ENCODE measurements around the gene MRPL51.

The MRPL51 gene

DNA sequence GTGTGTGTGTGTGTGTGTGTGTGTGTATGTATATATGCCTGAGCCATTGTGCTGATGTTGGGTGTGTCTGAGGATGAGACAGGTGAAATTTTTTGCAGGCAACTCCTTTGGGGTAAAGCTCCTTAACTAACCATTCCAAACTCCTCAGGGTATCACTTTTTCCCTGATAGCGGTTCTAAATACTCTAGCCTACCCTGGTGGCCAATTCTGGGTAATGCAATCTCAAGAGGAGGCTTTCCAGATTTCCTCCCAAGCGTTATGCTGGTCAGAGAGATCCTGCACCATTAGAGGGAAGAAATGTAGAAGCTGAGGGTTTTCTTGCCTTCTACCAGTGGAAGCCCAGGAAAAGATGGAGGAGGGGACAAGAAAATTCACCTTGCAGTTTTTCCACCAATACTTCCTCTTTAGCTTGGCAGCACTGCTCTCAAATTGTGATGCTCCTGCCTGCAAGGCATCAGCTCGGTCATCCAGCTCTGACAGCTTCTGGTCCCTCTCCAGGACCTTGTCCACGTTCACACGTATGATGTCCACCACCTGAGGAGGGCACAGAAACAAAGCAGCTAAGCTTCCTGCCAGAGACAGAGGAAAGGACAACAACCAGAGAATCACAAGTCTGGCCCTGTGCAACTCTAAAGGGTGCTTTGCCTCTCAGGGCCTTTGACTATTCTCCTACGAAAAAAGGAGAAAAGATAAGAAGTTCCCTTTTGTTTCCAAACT, 27.4 kb downstream of the MRPL51 start:
- no peak for DNase-seq (ENCODE audit: extremely low read depth, insufficient read length)
- Histone ChIP-seq H3K4me3 (replicated peaks; ENCODE audit: low read depth, low read length) (no peak overlapping the region), H3K27me3 (replicated peaks; ENCODE audit: control insufficient read depth, insufficient read depth, low read length) (no peaks in the 10 kb centered on the region), H3K36me3 (ENCODE audit: control insufficient read depth, insufficient read depth, low read length) (peaks cover 38% of the 10 kb centered on the region)
- TF ChIP-seq CTCF (IDR thresholded peaks at IDR 0.05; ENCODE audit: insufficient read depth, low read length, poor library complexity, severe bottlenecking): peak; percentile 89

GRCh38 chr12:6464531-6464930, 28.5 kb downstream of the MRPL51 start:
- peaks cover 40% of the 10 kb centered on the region for H3K36me3 ChIP-seq (ENCODE audit: control insufficient read depth, insufficient read depth, low read length)
- TF ChIP-seq CTCF (IDR thresholded peaks at IDR 0.05; ENCODE audit: insufficient read depth, low read length, poor library complexity, severe bottlenecking): no peak
- DNase-seq (ENCODE audit: extremely low read depth, insufficient read length): no peak
- no peak overlapping the region for H3K4me3 ChIP-seq (replicated peaks; ENCODE audit: low read depth, low read length)
- H3K27me3 ChIP-seq (replicated peaks; ENCODE audit: control insufficient read depth, insufficient read depth, low read length): no peaks in the 10 kb centered on the region

DNA sequence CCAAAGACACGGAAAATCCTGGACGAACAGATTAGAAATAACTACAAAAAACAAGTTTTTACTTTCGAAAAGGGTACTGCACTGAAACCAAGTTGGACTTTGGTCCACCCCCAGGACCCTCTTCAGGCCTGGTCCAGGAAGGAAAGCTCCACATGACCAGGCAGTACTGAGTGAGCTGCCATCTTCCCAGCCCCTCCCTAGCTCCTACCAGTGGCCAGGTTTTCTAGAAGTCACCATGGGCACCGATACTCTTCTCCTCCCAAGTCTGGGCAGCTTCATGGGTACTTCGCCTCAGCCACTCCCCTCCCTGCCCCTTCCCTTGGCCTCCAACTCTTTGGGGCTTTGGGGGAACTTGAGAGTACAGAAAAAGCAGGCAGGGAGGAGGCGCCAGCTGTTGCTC, 29.2 kb downstream of the MRPL51 start:
- Histone ChIP-seq H3K36me3 (ENCODE audit: control insufficient read depth, insufficient read depth, low read length) (peaks cover 41% of the 10 kb centered on the region), H3K4me3 (replicated peaks; ENCODE audit: low read depth, low read length) (no peak overlapping the region), H3K27me3 (replicated peaks; ENCODE audit: control insufficient read depth, insufficient read depth, low read length) (no peaks in the 10 kb centered on the region)
- no peak for TF ChIP-seq CTCF (IDR thresholded peaks at IDR 0.05; ENCODE audit: insufficient read depth, low read length, poor library complexity, severe bottlenecking)
- no peak for DNase-seq (ENCODE audit: extremely low read depth, insufficient read length)

DNA sequence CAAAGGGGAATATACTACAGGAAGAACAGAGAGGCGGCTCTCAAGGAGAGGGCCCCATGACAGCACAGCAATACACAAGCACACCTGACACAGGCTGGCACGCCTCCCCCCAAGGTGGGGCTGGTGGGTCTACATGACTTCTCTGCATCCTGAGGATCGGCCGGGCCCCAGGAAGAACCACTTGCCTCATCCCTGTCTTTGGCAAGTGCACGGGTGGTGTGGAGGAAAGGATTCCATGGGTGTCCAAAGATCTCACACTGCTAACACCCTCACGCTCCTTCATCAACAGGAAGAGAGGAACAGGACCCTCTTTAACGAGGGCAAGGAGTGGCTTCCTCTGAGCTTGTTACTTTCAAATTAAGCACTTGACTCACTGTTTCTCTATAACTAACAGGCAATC, 29.8 kb downstream of the MRPL51 start:
- peaks cover 47% of the 10 kb centered on the region for H3K36me3 ChIP-seq (ENCODE audit: control insufficient read depth, insufficient read depth, low read length)
- DNase-seq (ENCODE audit: extremely low read depth, insufficient read length): no peak
- no peak for TF ChIP-seq CTCF (IDR thresholded peaks at IDR 0.05; ENCODE audit: insufficient read depth, low read length, poor library complexity, severe bottlenecking)
- H3K4me3 ChIP-seq (replicated peaks; ENCODE audit: low read depth, low read length): no peak overlapping the region
- no peaks in the 10 kb centered on the region for H3K27me3 ChIP-seq (replicated peaks; ENCODE audit: control insufficient read depth, insufficient read depth, low read length)

DNA sequence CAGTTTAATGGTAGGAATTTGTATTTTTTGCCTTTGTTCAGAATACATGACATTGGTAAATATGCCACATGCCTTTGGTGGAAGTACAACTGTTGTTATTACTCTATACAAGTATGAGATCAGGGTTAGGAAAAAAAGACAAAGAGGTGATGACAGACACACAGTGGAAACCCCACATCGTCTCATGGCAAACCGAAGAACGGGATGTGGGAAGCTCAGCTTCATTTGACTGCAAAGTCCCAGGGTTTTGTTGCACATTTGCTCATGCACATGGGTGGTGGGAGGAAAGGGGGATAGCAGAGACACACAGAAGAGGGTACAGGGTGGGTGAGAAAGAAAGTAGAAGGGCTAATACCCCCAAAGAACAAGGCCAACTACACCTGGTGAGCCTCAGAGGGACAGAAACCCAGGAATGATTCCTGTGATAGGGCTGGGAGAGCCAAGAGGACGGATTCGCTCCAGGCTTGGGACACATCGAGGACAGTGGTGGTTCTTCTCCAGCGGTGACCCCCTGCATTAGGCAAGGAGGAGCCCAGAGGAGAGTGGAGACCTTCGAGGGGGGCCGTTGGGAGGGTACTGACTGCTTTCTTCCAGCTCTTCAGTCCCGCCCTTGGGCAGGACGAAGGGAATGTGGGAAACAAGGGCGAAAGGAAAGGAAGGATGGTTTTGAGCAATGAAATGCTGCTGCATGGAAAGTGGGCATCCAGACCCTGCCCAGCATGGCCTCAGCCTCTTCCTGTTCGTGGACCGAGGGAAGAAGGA, 30.6 kb downstream of the MRPL51 start:
- DNase-seq (ENCODE audit: extremely low read depth, insufficient read length): no peak
- Histone ChIP-seq H3K4me3 (replicated peaks; ENCODE audit: low read depth, low read length) (no peak overlapping the region), H3K27me3 (replicated peaks; ENCODE audit: control insufficient read depth, insufficient read depth, low read length) (no peaks in the 10 kb centered on the region), H3K36me3 (ENCODE audit: control insufficient read depth, insufficient read depth, low read length) (peaks cover 53% of the 10 kb centered on the region)
- TF ChIP-seq CTCF (IDR thresholded peaks at IDR 0.05; ENCODE audit: insufficient read depth, low read length, poor library complexity, severe bottlenecking): no peak
